GM23338 (cell line): ENCODE data around the gene DTL. TPM values are rescaled to one million over a fixed set of nuclear protein-coding genes. Genes with fewer than 3 reads are reported as not detected.
A peak's percentile ranks its signal among the peaks of the same experiment; 100 is the strongest.

ENCODE experiments used
- ATAC-seq: fragments of 200-7000 bp; cut with Tn5 transposase; 3 replicates; pipeline ENCODE4 v1.9.1; 2020
- DNase-seq: peaks from one replicate; pipeline ENCODE4 v3.0.0-alpha.2; 2015; ENCODE audit warnings: low spot score
- H2AFZ ChIP-seq: fragments of 200-600 bp; sonication (generic); 2 replicates; pipeline ENCODE4 v1.8.0; 2016; ENCODE audit warnings: antibody characterized with exemption, mild to moderate bottlenecking, moderate library complexity
- H3F3A ChIP-seq: fragments of 200-600 bp; sonication (generic); replicated peaks from 2 replicates; pipeline ENCODE4 v1.8.0; 2017; ENCODE audit warnings: antibody characterized with exemption, mixed run types, low read depth
- H3K27ac ChIP-seq: fragments of 200-600 bp; sonication (generic); 2 replicates; pipeline ENCODE4 v1.6.1; 2016; ENCODE audit warnings: low read depth
- H3K27me3 ChIP-seq: fragments of 200-600 bp; sonication (generic); 2 replicates; pipeline ENCODE4 v1.8.0; 2016; ENCODE audit warnings: mild to moderate bottlenecking, mixed run types, moderate library complexity; ENCODE audit not compliant: insufficient read depth
- H3K36me3 ChIP-seq: fragments of 200-600 bp; sonication (generic); 2 replicates; pipeline ENCODE4 v1.8.0; 2016; ENCODE audit warnings: mild to moderate bottlenecking; ENCODE audit not compliant: insufficient read depth
- H3K4me1 ChIP-seq: fragments of 200-600 bp; sonication (generic); 2 replicates; pipeline ENCODE4 v1.8.0; 2016; ENCODE audit warnings: mild to moderate bottlenecking, moderate library complexity; ENCODE audit not compliant: insufficient read depth
- H3K4me2 ChIP-seq: fragments of 200-600 bp; sonication (generic); 2 replicates; pipeline ENCODE4 v1.7.1; 2017; ENCODE audit warnings: mixed run types
- H3K4me3 ChIP-seq: fragments of 200-600 bp; sonication (generic); 2 replicates; pipeline ENCODE4 v1.6.1; 2016; ENCODE audit warnings: mixed run types
- H3K79me2 ChIP-seq: fragments of 200-600 bp; sonication (generic); replicated peaks from 2 replicates; pipeline ENCODE4 v1.8.0; 2017; ENCODE audit warnings: mild to moderate bottlenecking; ENCODE audit not compliant: insufficient read depth
- H3K9me2 ChIP-seq: fragments of 200-600 bp; sonication (generic); 2 replicates; pipeline ENCODE4 v1.8.0; 2017; ENCODE audit not compliant: insufficient read depth
- H4K20me1 ChIP-seq: fragments of 200-600 bp; sonication (generic); replicated peaks from 2 replicates; pipeline ENCODE4 v1.8.0; 2017; ENCODE audit warnings: mild to moderate bottlenecking; ENCODE audit not compliant: insufficient read depth
- H3K27ac Mint-ChIP-seq: 2 replicates; pipeline ENCODE4 v1.8.0; 2020; ENCODE audit warnings: inconsistent platforms, mild to moderate bottlenecking, moderate library complexity, mixed read lengths
- H3K27me3 Mint-ChIP-seq: 3 replicates; pipeline ENCODE4 v1.8.0; 2022; ENCODE audit warnings: low read depth, mild to moderate bottlenecking, moderate library complexity, mixed read lengths, inconsistent platforms; ENCODE audit not compliant: insufficient read depth, poor library complexity
- H3K36me3 Mint-ChIP-seq: 3 replicates; pipeline ENCODE4 v1.8.0; 2021; ENCODE audit warnings: low read depth, mild to moderate bottlenecking, inconsistent platforms, moderate library complexity, mixed read lengths
- H3K4me1 Mint-ChIP-seq: 3 replicates; pipeline ENCODE4 v1.8.0; 2020; ENCODE audit warnings: mild to moderate bottlenecking, inconsistent platforms, mixed read lengths
- H3K4me3 Mint-ChIP-seq: 3 replicates; pipeline ENCODE4 v1.8.0; 2021; ENCODE audit warnings: moderate library complexity, mild to moderate bottlenecking, inconsistent platforms, mixed read lengths
- H3K9me3 Mint-ChIP-seq: 3 replicates; pipeline ENCODE4 v1.8.0; 2020; ENCODE audit warnings: moderate library complexity, mild to moderate bottlenecking, inconsistent platforms, mixed read lengths
- CREB1 ChIP-seq: fragments of 250-450 bp; sonication (Bioruptor Pico); IDR thresholded peaks from 2 replicates; pipeline ENCODE4 v1.5.0; 2020; ENCODE audit warnings: low read depth, mild to moderate bottlenecking, moderate library complexity
- CTCF ChIP-seq, 2 experiments: fragments of 200-600 bp in 1 of 2; sonication (generic) in 1 of 2; conservative IDR thresholded peaks; 2 replicates each; pipeline versions ENCODE4 v1.5.1 to v1.6.1; 2016 to 2017; ENCODE audit warnings: antibody characterized with exemption in 2 of 2, low read depth in 2 of 2, mild to moderate bottlenecking in 2 of 2, moderate library complexity in 1 of 2
- ETS1 ChIP-seq: IDR thresholded peaks from 2 replicates; pipeline ENCODE4 v1.6.1; 2016; ENCODE audit warnings: antibody characterized with exemption
- JUNB ChIP-seq: IDR thresholded peaks from one replicate; pipeline ENCODE4 v1.6.1; 2016; ENCODE audit warnings: antibody characterized with exemption; ENCODE audit not compliant: unreplicated experiment
- NANOG ChIP-seq: IDR thresholded peaks from 2 replicates; pipeline ENCODE4 v1.6.1; 2016; ENCODE audit warnings: antibody characterized with exemption, borderline replicate concordance
- STAT1 ChIP-seq: IDR thresholded peaks from one replicate; pipeline ENCODE4 v1.6.1; 2016; ENCODE audit warnings: antibody characterized with exemption; ENCODE audit not compliant: unreplicated experiment
- ZNF331 ChIP-seq: fragments of 250-450 bp; sonication (Bioruptor Pico); IDR thresholded peaks from 2 replicates; pipeline ENCODE4 v1.5.0; 2020; ENCODE audit warnings: low read depth, mild to moderate bottlenecking, moderate library complexity
- ZNF462 ChIP-seq: fragments of 250-450 bp; sonication (Bioruptor Pico); IDR thresholded peaks from 2 replicates; pipeline ENCODE4 v1.5.0; 2020; ENCODE audit warnings: mild to moderate bottlenecking, moderate library complexity
- polyA plus RNA-seq: library from polyadenylated mRNA; unstranded; fragments of >200 nt; fragmentation: Nextera tagmentation; extraction: Ambion mirVana; gene quantifications from 2 replicates; pipeline ENCODE4 v1.2.1, GENCODE V29; 2016
- total RNA-seq: library from RNA; depleted of rRNA; stranded (reverse); fragments of >200 nt; shearing (Covaris generic); gene quantifications from 2 replicates; pipeline ENCODE4 v1.2.3, GENCODE V29; 2014
- TF ChIP-seq, protein P1 (sequence below): IDR thresholded peaks from one replicate; pipeline ENCODE4 v1.6.1; 2018; ENCODE audit warnings: antibody characterized with exemption; ENCODE audit not compliant: unreplicated experiment

DTL gene
- total and polyA plus RNA-seq, 2 experiments from 2014 or later = 26.5 to 58.8 TPM

GRCh38 chr1:212020975-212021374 lies 14.6 kb upstream of the DTL start (continued):
- no peak for TF ChIP-seq ZNF331 (CRISPR knock-in tag)
- TF ChIP-seq, protein P1, sequence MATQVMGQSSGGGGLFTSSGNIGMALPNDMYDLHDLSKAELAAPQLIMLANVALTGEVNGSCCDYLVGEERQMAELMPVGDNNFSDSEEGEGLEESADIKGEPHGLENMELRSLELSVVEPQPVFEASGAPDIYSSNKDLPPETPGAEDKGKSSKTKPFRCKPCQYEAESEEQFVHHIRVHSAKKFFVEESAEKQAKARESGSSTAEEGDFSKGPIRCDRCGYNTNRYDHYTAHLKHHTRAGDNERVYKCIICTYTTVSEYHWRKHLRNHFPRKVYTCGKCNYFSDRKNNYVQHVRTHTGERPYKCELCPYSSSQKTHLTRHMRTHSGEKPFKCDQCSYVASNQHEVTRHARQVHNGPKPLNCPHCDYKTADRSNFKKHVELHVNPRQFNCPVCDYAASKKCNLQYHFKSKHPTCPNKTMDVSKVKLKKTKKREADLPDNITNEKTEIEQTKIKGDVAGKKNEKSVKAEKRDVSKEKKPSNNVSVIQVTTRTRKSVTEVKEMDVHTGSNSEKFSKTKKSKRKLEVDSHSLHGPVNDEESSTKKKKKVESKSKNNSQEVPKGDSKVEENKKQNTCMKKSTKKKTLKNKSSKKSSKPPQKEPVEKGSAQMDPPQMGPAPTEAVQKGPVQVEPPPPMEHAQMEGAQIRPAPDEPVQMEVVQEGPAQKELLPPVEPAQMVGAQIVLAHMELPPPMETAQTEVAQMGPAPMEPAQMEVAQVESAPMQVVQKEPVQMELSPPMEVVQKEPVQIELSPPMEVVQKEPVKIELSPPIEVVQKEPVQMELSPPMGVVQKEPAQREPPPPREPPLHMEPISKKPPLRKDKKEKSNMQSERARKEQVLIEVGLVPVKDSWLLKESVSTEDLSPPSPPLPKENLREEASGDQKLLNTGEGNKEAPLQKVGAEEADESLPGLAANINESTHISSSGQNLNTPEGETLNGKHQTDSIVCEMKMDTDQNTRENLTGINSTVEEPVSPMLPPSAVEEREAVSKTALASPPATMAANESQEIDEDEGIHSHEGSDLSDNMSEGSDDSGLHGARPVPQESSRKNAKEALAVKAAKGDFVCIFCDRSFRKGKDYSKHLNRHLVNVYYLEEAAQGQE = no peak
- TF ChIP-seq CTCF (conservative IDR thresholded peaks at IDR 0.05; ENCODE audit: low read depth in 2 of 2) = no peak

DNA sequence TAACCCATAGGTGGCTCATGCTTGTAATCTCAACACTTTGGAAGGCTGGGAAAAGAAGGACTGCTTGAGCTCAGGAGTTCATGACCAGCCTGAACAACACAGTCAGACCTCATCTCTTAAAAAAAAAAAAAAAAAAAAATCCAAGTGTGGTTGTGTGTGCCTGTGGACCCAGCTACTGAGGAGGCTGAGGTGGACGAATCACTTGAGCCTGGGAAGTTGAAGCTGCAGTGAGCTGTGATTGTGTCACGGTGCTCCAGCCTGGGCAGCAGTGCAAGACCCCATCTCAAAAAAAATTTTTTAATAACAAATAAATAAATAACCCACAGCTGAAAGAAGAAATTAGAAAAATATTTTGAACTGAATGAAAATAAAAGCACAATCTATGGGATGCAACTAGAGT lies 14.0 kb upstream of the DTL start:
- H3K9me3 Mint-ChIP-seq = peaks cover 11% of the 10 kb centered on the region
- TF ChIP-seq CREB1 (CRISPR knock-in tag) (no peak), ZNF462 (CRISPR knock-in tag) (no peak), NANOG (no peak), ETS1 (no peak), STAT1 (no peak), JUNB (no peak)
- TF ChIP-seq, protein P1 = no peak

More for the DNA sequence above, 14.0 kb upstream of the DTL start:
- H3K9me2 ChIP-seq = no peaks in the 10 kb centered on the region
- peaks cover 6% of the 10 kb centered on the region for H3K36me3 ChIP-seq
- no peak overlapping the region for H2AFZ ChIP-seq
- H3K27ac ChIP-seq = no peak overlapping the region
- no peak overlapping the region for H3K4me3 ChIP-seq
- Mint-ChIP-seq H3K4me1 (no peaks in the 10 kb centered on the region), H3K27ac (no peak overlapping the region), H3K36me3 (peaks cover 31% of the 10 kb centered on the region), H3K27me3 (no peaks in the 10 kb centered on the region), H3K4me3 (no peak overlapping the region)
- H4K20me1 ChIP-seq = 0 out of 2 replicates have a peak, but pooled peaks cover 3% of the 10 kb centered on the region
- no peaks in the 10 kb centered on the region for H3F3A ChIP-seq
- H3K79me2 ChIP-seq = peaks cover 51% of the 10 kb centered on the region
- peak; percentile 9 for DNase-seq
- ATAC-seq = no peak
- H3K27me3 ChIP-seq = no peaks in the 10 kb centered on the region
- no peaks in the 10 kb centered on the region for H3K4me1 ChIP-seq
- no peak overlapping the region for H3K4me2 ChIP-seq
